ENCODE measurements around the gene ZNF318. TPM values are rescaled to one million over a fixed set of nuclear protein-coding genes. Genes with fewer than 3 reads are reported as not detected.
"Not testable (repeated sequence)": the region's sequence is repeated elsewhere in the genome, so short reads cannot be mapped to it uniquely, and the experiment has no call there.

Gene ZNF318
- total and polyA plus RNA-seq, 10 of the 15 experiments (the other 5 are each of a cell fraction or from before 2014, with no cell fraction given): 3.4 to 79.8 (median 13.7) TPM

DNA sequence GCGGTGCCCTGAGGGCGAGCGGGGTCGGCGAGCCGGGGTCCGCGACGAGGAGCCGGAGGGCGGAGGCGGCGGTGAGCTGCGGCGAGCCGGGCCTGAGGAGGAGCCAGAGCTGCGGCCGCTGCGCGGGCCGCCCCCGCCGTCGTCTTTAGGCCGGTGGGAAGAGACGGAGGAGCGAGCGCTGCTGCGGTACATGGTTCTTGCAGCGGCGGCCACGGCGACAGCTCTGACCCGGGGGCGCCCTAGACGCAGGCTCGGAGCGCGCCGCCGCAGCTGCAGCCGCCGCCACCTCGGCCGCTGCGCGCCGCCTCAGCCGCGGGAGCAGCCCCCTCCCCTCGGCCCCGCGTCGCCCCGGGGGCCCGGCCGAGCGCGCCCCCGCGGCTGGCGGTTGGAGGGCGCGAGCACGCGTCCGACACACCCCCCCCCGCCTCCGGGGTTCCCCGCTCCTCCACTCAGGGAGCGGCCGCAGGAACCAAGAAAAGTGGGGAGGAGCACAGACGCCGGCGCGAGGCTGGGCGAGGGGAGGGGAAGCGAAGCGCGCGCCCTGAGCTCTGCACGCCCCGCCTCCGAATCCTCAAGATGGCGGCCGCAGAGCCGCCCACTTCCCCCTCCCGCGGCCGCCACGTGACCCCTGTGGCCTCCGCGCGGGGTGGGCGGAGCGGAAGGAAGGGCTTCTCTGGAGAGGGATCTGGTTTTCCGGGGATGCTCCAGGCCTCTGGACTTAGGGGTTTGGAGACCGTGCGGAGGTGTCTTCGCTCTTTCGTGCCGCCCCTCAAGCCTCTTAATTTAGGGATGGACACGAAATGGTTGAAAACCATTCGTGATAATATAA lies at the start of gene ZNF318 (continued):
- peak; percentile 65 for TF ChIP-seq RELA (IDR thresholded peaks at IDR 0.05; ENCODE audit: borderline replicate concordance, partially characterized antibody)

DNA sequence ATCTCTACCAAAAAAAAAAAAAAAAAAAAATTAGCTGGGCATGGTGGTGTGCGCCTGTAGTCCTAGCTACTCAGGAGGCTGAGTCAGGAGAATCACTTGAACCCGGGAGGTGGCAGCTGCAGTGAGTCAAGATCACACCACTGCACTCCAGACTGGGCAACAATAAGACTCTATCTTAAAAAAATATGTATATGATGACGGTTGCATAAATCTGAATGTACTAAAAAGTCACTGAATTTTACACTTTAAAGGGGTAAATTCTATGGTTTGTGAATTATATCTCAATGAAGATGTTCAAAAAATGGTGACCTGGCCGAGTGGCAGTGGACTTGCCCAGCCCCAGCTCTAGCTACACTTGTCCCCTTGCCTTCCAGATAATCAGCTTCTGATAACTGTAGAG lies 47.5 kb upstream of the ZNF318 start:
- FAIRE-seq (no peak), ATAC-seq (no peak), DNase-seq (ENCODE audit: low read depth, low spot score) (no peak)
- H3K4me1 ChIP-seq (ENCODE audit: control insufficient read depth, insufficient read depth, low read length): no peaks in the 10 kb centered on the region
- BruUV-seq (replicated peaks): no TSS peak
- intact Hi-C loops (cut with micrococcal nuclease; ENCODE audit: unreplicated experiment): no loop called here
- no peak for TF ChIP-seq POLR2AphosphoS5 (IDR thresholded peaks at IDR 0.05; ENCODE audit: low read length)
- no peak overlapping the region for H3K27ac ChIP-seq (ENCODE audit: control insufficient read depth, insufficient read depth)
- no peaks in the 10 kb centered on the region for H3K79me2 ChIP-seq (ENCODE audit: control insufficient read depth, insufficient read depth, low read length)
- CTCF ChIA-PET: interaction anchor here (0.6 kb wide), 1 partner anchor 204 kb away, joined by 5 read pairs; no protein-coding TSS in a partner anchor
- SMC1A ChIA-PET (ENCODE audit: uncharacterized antibody, unreplicated experiment): no interaction called here
- POLR2A ChIA-PET: interaction anchor here (0.6 kb wide), 1 partner anchor 20 kb away, joined by 5 read pairs; no protein-coding TSS in a partner anchor
- in situ Hi-C loops (cut with MboI): no loop called here
- no peak overlapping the region for H2AFZ ChIP-seq (ENCODE audit: control insufficient read depth, low read depth, low read length)
- no peak overlapping the region for H3K9ac ChIP-seq (ENCODE audit: control insufficient read depth, insufficient read depth, low read length)
- 50% methylated on average over 4 of the region's 4 CpGs for WGBS (ENCODE audit: insufficient coverage, insufficient replicate concordance, low lambda C conversion rate, missing lambda C conversion rate)
- no peak overlapping the region for H3K4me3 ChIP-seq
- RAD21 ChIA-PET (ENCODE audit: unreplicated experiment): no interaction called here
- peaks cover 1% of the 10 kb centered on the region; the same call in 2 of the 3 replicates for H3K9me3 ChIP-seq (replicated peaks; ENCODE audit: control insufficient read depth, insufficient read depth, low read length)
- no peaks in the 10 kb centered on the region for H3K36me3 ChIP-seq (ENCODE audit: control insufficient read depth in 2 of 2, insufficient read depth in 2 of 2, low read length in 1 of 2)
- no peaks in the 10 kb centered on the region for H4K20me1 ChIP-seq (ENCODE audit: control insufficient read depth, insufficient read depth)
- H3K27me3 ChIP-seq (replicated peaks in 1 of 2; ENCODE audit: control insufficient read depth in 2 of 2, insufficient read depth in 2 of 2, low read length in 1 of 2): no peaks in the 10 kb centered on the region
- no peak overlapping the region for H3K4me2 ChIP-seq (ENCODE audit: control insufficient read depth, insufficient read depth)

DNA sequence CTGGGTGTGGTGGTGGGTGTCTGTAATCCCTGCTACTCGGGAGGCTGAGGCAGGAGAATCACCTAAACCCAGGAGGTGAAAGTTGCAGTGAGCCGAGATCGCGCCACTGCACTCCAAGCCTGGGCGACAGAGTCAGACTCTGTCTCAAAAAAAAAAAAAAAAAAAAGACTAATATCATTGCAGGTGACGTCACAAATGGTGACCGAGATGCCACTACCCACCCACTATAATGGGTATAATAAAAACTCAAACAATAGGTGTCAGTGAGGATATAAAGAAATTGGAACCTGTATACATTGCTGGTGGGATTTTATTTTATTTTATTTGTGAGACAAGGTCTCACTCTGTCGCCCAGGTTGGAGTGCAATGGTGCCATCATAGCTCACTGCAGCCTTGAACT lies 45.8 kb upstream of the ZNF318 start:
- H3K27me3 ChIP-seq (replicated peaks in 1 of 2; ENCODE audit: control insufficient read depth in 2 of 2, insufficient read depth in 2 of 2, low read length in 1 of 2); H3K79me2 ChIP-seq (ENCODE audit: control insufficient read depth, insufficient read depth, low read length); RAD21 ChIA-PET (ENCODE audit: unreplicated experiment); BruUV-seq (replicated peaks); H3K9ac ChIP-seq (ENCODE audit: control insufficient read depth, insufficient read depth, low read length); H3K27ac ChIP-seq (ENCODE audit: control insufficient read depth, insufficient read depth); H2AFZ ChIP-seq (ENCODE audit: control insufficient read depth, low read depth, low read length); FAIRE-seq; H3K9me3 ChIP-seq (replicated peaks; ENCODE audit: control insufficient read depth, insufficient read depth, low read length); H3K4me3 ChIP-seq; DNase-seq (ENCODE audit: low read depth, low spot score); intact Hi-C loops (cut with micrococcal nuclease; ENCODE audit: unreplicated experiment); in situ Hi-C loops (cut with MboI); H4K20me1 ChIP-seq (ENCODE audit: control insufficient read depth, insufficient read depth); H3K4me1 ChIP-seq (ENCODE audit: control insufficient read depth, insufficient read depth, low read length); H3K4me2 ChIP-seq (ENCODE audit: control insufficient read depth, insufficient read depth); H3K36me3 ChIP-seq (ENCODE audit: control insufficient read depth in 2 of 2, insufficient read depth in 2 of 2, low read length in 1 of 2); ATAC-seq: not testable (repeated sequence)
- CTCF ChIA-PET: interaction anchor here (1.0 kb wide), 1 partner anchor 19 kb away, joined by 4 read pairs; no protein-coding TSS in a partner anchor
- SMC1A ChIA-PET (ENCODE audit: uncharacterized antibody, unreplicated experiment): interaction anchor here (0.7 kb wide), 1 partner anchor 248 kb away, joined by 3 read pairs; no protein-coding TSS in a partner anchor
- POLR2A ChIA-PET: interaction anchor here (0.6 to 0.9 kb wide), 2 partner anchors 25 to 31 kb away, joined by 3 to 5 read pairs; no protein-coding TSS in a partner anchor
- 48% methylated on average over 3 of the region's 8 CpGs for WGBS (ENCODE audit: insufficient coverage, insufficient replicate concordance, low lambda C conversion rate, missing lambda C conversion rate)
